ENCODE measurements around the gene CNPY4. TPM values are rescaled to one million over a fixed set of nuclear protein-coding genes. Genes with fewer than 3 reads are reported as not detected.

The CNPY4 gene
- total RNA-seq, 1 experiment from 2014 or later = 10.4 TPM

- H2AK5ac ChIP-seq (ENCODE audit: insufficient read length, low read length) = no peak overlapping the region
- H2BK15ac ChIP-seq (ENCODE audit: low read depth, low read length) = no peak overlapping the region
- no CpG with 5 or more reads among the region's 11 CpGs for WGBS (ENCODE audit: extremely low coverage, insufficient read length, low lambda C conversion rate)
- H3K56ac ChIP-seq (ENCODE audit: insufficient read length, low read depth, low read length) = no peak overlapping the region
- H3K4me3 Mint-ChIP-seq = peak overlapping the region in 1 of 2 experiments; percentile 52; a peak in 1 of 5 replicates
- H3K9me3 ChIP-seq (ENCODE audit: control insufficient read depth, low read depth, low read length) = no peaks in the 10 kb centered on the region
- H3K79me2 ChIP-seq (ENCODE audit: insufficient read depth, low read length) = no peaks in the 10 kb centered on the region; the same call in 1 of the 2 replicates
- no peak overlapping the region for H4K5ac ChIP-seq (ENCODE audit: insufficient read length, low read depth, low read length)
- no peak for TF ChIP-seq CTCF (conservative IDR thresholded peaks at IDR 0.05)
- H3K27me3 Mint-ChIP-seq (ENCODE audit: low read depth) = peaks cover 25% of the 10 kb centered on the region
- H3K9ac ChIP-seq (ENCODE audit: extremely low read depth, insufficient read length, low read length) = no peak overlapping the region
- H2BK120ac ChIP-seq (ENCODE audit: low read depth, low read length, poor library complexity, severe bottlenecking) = no peak overlapping the region
- no peak overlapping the region for H4K8ac ChIP-seq (replicated peaks; ENCODE audit: insufficient read length, low read depth, low read length)
- no peak overlapping the region for H3K23ac ChIP-seq (ENCODE audit: insufficient read length, low read depth, low read length)
- no peak overlapping the region for H3T11ph ChIP-seq (ENCODE audit: low read length)
- H3K36me3 Mint-ChIP-seq (ENCODE audit: insufficient read depth in 1 of 3, low read depth in 3 of 3) = peaks cover 30 to 39% (median 31%) of the 10 kb centered on the region in 3 experiments; a peak in 6 of 7 replicates
- no peak overlapping the region for H3K27ac ChIP-seq (ENCODE audit: insufficient read length, low read depth, low read length)
- no peak overlapping the region for H3K18ac ChIP-seq (ENCODE audit: insufficient read length, low read depth, low read length)
- no peak overlapping the region for H2BK12ac ChIP-seq (ENCODE audit: insufficient read length, low read depth, low read length)
- H3K79me1 ChIP-seq (ENCODE audit: insufficient read depth, low read depth, low read length, poor library complexity, severe bottlenecking) = no peaks in the 10 kb centered on the region
- peak overlapping the region in 1 of 3 experiments; percentile 17; a peak in 1 of 7 replicates for H3K27ac Mint-ChIP-seq
- no peak overlapping the region for H3K4me2 ChIP-seq (ENCODE audit: insufficient read depth, insufficient read length, low read length)
- no peak overlapping the region for H3K4ac ChIP-seq (ENCODE audit: low read depth, low read length)
- no peak overlapping the region for H3K14ac ChIP-seq (ENCODE audit: insufficient read depth, low read length)
- no peak overlapping the region for H4K91ac ChIP-seq (ENCODE audit: insufficient read length, low read depth, low read length)
- H2BK5ac ChIP-seq (ENCODE audit: insufficient read length, low read length) = no peak overlapping the region
- H3K27me3 ChIP-seq (ENCODE audit: insufficient read depth, low read length) = no peaks in the 10 kb centered on the region; the same call in 1 of the 2 replicates
- H3K23me2 ChIP-seq (ENCODE audit: insufficient read length, low read depth, low read length, poor library complexity, severe bottlenecking) = peaks cover 9% of the 10 kb centered on the region
- no peak overlapping the region for H2AFZ ChIP-seq (ENCODE audit: low read length)
- no peak overlapping the region for H2BK20ac ChIP-seq (ENCODE audit: low read depth, low read length, poor library complexity, severe bottlenecking)
- DNase-seq = no peak
- peaks cover 3% of the 10 kb centered on the region; the same call in 1 of the 2 replicates for H3K4me1 ChIP-seq (ENCODE audit: insufficient read depth, low read length)
- H3K9me3 Mint-ChIP-seq = no peaks in the 10 kb centered on the region
- H3K4me1 Mint-ChIP-seq = peaks cover 29 to 43% of the 10 kb centered on the region in 2 experiments
- H4K20me1 ChIP-seq (ENCODE audit: control insufficient read depth, insufficient read depth, insufficient read length) = no peaks in the 10 kb centered on the region
These were observed 54.5 kb downstream of the CNPY4 start for GRCh38 chr7:100173806-100174495.

All from H9 (cell line).